GM19463 (cell line): Measurements from ENCODE around the gene NBL1.
"Not testable (repeated sequence)": the region's sequence is repeated elsewhere in the genome, so short reads cannot be mapped to it uniquely, and the experiment has no call there.

Experiments used
- ATAC-seq: cut with Tn5 transposase; IDR thresholded peaks from one replicate; pipeline ENCODE4 v1.9.1; 2021; ENCODE audit warnings: mild to moderate bottlenecking, moderate library complexity; ENCODE audit not compliant: unreplicated experiment

Gene NBL1

GRCh38 chr1:19621274-19621950 lies 22.7 kb upstream of the NBL1 start:
- ATAC-seq: no peak

- ATAC-seq: no peak
These were observed 21.9 kb upstream of the NBL1 start for GRCh38 chr1:19622204-19622603.

- ATAC-seq: no peak
These were observed 20.6 kb upstream of the NBL1 start for GRCh38 chr1:19623523-19623922.

GRCh38 chr1:19625291-19625937 lies 18.7 kb upstream of the NBL1 start:
- ATAC-seq: no peak

DNA sequence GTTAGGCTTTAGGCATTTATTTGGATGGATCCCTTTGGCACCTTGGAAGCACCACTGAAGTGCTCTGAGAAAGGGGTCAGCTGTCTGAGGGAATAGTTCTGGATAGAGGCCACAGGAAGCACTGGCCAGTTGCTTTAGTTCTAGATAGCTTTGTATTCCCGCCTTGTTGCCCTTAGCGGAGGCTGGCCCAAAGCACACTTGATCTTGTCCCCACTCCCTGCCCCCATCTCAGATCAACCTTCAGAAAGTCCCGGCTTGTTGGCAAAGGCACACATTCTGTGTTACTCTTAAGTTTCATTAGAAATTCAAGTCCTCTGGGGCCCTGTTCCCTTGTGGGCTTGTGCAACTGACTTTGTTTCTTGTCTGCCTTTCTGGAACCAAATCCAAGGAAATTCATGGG lies 15.2 kb upstream of the NBL1 start:
- ATAC-seq: no peak

DNA sequence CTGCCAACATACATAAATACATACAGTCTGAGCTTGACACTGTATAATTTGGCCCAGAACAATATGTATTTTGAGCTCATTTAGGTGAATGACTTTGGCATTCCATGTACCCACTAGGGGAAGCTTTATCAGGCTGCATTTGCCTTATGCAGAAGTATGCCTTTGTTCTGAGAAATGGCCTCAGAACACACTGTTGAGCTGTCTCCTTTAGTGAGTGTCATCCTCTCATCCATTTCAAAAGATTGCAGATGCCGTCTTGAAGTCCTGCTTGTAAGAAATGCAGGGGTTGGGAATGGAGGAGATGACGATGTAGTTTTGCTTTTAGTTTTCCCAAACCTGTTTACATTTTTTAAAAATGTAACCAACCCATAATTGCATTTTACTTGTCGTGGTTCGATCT lies 14.8 kb upstream of the NBL1 start:
- no peak for ATAC-seq

DNA sequence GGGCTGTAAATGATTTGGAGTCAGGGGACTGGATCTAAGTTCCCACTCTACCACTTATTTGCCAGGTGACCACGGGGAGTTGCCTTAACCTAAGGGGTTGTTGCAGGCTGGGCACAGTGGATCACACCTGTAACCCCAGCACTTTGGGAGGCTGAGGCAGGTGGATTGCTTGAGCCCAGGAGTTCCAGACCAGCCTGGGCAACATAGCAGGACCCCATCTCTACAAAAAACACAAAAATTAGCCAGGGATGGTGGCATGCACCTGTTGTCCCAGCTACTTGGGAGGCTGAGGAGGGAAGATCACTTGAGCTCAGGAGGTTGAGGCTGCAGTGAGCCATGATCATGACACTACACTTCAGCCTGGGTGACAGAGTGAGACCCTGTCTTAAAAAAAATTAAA lies 13.9 kb upstream of the NBL1 start:
- ATAC-seq: not testable (repeated sequence)

- ATAC-seq: no peak
These were observed 13.3 kb upstream of the NBL1 start for GRCh38 chr1:19630720-19631395.

- ATAC-seq: no peak
These were observed 11.9 kb upstream of the NBL1 start for GRCh38 chr1:19632211-19632610.

DNA sequence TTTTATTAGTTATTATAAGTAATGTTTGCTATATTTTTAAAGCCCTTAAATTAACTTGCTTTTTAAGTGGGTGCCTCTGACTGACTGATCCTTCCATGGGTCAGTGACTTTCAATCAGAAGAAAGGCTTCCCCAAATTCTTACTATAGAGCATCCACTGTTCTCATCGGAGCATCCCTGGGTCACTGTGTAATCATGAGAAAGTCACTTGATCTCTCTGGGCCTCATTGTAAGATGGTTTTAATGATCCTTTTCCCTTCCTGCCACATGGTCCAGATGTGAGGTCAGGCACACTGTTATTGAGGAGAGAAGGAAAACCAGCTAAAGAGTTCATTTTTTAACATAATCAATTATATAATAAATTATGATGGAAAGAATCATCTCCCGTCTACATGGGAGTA lies 11.0 kb upstream of the NBL1 start:
- no peak for ATAC-seq

DNA sequence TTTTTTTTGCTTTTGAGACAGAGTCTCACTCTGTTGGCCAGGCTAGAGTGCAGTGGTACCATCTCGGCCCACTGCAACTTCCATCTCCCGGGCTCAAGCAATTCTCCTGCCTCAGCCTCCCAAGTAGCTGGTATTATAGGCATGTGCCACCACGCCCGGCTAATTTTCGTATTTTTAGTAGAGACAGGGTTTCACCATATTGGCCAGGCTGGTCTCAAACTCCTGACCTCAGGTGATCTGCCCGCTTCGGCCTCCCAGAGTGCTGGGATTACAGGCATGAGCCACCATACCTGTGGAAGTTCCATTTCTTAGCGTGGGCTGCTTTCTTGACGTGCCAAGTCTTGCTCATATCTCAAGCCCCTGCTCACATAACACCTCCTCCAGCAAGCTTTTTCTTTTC lies 9.0 kb upstream of the NBL1 start:
- ATAC-seq: not testable (repeated sequence)

- no peak for ATAC-seq
These were observed 8.5 kb upstream of the NBL1 start for GRCh38 chr1:19635646-19636045.

GRCh38 chr1:19636065-19636464 lies 8.0 kb upstream of the NBL1 start:
- no peak for ATAC-seq

DNA sequence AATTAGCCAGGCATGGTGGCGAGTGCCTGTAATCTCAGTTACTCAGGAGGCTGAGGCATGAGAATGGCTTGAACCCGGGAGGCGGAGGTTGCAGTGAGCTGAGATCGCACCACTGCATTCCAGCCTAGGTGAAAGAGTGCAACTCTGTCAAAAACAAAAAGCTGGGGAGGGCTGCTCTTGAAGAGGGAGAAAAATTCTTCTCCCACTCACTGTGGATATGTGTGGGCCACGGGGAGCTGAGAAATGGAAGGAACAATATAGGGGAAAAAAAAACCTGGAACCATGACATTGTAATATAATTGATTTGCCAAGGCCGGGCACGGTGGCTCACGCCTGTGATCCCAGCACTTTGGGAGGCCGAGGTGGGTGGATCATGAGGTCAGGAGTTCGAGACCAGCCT lies 7.4 kb upstream of the NBL1 start:
- not testable (repeated sequence) for ATAC-seq

DNA sequence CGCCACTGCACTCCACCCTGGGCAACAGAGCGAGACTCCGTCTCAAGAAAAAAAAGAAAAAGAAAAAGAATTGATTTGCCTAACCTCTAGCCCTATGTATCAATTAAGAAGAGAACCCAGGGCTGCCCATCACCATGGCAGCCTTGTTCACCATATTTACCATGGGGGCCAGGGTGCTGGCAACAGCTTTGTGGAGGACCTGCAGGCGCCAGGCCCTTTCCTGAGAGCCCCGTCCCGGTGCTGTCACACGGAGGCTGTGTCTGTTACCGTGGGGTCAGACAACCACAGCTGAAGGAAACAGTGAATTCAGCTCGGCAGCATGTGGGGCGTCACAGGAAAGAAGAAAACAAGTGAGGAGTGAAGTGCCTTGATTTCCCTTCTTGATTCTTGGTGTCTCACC lies 6.5 kb upstream of the NBL1 start:
- ATAC-seq: no peak

DNA sequence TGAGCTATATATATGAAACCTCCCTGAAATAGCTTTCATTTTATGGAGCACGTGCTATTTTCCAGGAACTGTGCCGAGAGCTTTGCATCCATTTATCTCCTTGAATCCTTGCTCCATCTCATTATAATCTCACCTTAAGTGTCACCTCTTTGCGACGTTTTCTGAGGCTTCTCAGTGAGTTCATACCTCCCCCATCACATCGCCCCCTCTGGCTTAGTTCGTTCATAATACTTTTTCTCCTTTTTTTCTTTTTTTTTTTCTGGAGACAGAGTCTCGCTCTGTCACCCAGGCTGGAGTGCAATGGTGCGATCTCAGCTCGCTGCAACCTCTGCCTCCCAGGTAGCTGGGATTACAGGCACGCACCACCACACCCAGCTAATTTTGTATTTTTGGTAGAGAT lies 4.9 kb upstream of the NBL1 start:
- not testable (repeated sequence) for ATAC-seq

DNA sequence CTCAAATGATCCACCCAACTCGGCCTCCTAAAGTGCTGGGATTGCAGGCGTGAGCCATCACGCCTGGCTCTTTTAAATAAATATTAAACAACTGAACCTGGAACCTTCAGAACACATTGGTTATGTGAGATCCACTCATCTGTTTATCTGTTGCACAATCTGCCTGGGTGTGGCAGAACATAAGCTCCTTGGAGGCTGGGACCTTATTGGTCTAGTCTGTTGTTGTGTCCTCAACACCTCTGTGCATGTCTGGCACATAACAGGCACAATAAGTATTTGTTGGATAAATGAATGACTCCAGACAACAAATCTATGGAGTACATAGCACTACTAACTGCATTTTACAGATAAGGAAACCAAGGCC lies 4.1 kb upstream of the NBL1 start:
- ATAC-seq: no peak

DNA sequence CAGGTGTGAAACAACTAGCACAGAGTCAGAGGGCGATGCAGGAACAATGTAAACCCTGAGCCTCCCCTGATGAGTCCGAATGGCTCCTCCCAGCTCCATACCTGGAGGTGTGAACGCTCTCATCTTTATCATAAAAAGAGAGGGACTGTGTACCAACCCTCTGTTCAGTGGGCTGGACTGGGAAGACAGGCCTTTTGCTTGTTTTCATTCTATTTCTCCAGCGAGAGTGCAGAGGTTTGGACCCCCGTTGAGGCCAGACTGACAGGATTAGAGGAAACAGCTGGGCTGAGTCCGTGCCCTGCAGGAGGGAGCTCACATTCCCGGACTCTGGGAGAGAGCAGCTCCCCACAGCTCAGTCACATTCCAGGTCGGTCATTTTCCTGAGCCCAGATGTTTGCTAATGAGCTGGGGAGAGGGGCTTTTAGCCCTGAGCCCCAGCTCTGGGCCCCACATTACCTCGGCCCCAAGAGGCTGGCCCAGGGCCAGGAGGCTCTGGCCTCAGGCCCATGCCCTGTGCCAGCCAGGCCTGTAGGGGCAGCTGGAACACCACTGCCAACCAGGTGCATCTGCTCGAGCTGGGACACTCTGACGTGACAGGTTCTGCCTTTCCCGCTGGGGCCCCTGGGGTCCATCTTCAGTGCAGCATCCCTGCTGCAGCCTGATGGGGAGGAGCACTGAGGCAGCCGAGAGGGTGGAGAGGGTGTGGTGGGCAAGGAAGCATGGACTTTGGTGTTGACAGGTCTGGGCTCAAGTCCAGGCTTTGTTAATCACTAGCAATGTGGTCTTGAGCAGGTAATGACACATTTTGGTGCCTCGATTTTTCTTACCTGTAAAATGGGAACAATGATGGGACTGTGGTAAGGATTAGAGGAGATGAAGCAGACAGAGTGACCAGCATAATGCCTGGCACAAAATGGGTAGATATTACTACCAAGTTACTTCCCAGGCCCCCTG lies 3.5 kb upstream of the NBL1 start:
- ATAC-seq: no peak

DNA sequence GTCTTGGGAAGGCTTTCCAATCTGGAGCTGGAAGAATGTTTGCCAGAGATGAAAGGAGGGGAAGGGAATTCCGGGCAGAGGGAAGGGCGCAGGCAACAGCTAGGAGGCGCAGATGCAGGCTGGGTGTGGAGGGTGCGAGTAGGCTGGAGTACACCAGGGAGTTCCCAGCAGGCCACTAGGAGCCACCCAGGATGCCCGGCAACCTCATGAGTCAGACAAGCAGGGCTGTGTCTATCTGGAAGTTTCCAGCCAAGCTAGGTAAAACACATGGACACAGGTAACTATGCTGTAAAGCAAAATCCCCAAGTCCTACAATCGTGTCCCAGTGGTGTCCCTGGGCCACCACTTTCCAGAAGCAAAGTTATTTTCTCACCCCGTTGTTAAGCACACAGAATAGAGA lies 990 bp upstream of the NBL1 start:
- ATAC-seq: no peak

DNA sequence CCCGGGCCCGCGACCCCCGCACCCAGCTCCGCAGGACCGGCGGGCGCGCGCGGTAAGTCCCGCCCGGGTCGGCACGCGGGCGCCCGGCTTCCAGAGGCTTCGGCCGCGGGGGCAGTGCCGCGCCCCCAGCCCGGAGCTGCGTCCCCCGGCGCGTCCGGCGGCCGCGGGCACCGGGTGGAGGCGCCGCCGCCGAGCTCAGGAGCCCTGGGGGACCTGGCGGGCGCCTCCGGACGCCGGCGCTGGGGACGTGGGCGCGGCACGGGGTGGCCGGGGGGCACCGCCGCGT lies 227 bp downstream of the NBL1 start:
- no peak for ATAC-seq

DNA sequence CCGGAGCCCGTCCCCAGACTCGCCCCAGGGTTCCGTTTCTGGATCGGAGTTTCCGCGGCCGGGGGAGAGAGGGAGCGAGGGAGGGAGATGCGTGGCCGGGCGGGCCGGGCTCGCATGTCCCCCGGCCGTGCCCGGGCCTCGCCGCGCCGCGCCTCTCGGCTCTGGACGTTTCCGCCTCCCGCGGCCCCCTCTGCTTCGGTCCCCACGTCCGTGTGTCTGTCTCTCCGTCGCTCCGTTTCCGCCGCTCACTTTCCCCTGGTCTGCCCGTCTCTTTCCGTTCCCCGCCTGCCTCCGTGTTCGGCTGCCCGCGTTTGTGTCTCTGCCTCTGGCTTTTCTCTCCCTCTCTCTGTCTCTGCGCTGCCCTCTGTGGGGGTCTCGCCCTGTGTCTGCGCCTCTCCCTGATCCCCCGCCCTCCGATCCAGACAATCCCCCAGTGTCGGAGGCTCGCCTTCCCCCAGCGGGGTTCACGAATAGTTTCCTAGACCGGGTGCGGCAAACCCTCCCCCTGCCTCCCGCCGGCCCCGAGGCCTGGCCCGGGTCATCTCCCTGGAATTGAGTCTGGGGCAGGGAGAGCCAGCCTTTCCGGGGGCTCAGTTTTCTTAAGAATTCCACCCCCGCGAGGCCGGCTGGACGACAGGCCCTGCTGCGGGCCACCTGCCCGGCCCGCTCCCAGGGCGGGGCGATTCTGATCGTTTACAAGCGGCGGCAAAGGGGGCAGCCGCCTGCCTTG lies 735 bp downstream of the NBL1 start:
- ATAC-seq: no peak
